C4-2B (cell line): ENCODE data around the gene ZFP42.
"Not testable (repeated sequence)": the region's sequence is repeated elsewhere in the genome, so short reads cannot be mapped to it uniquely, and the experiment has no call there.

Experiments used
- H3K27ac ChIP-seq: fragments of 450-650 bp; 2 replicates; pipeline ENCODE4 v1.5.1; 2017
- ZFX ChIP-seq: fragments of 450-650 bp; IDR thresholded peaks from 2 replicates; pipeline ENCODE4 v1.6.1; 2017
- TF ChIP-seq, protein P1 (sequence below): fragments of 450-650 bp; conservative IDR thresholded peaks from 2 replicates; pipeline ENCODE4 v1.5.1; 2017; ENCODE audit warnings: mild to moderate bottlenecking

The ZFP42 gene

DNA sequence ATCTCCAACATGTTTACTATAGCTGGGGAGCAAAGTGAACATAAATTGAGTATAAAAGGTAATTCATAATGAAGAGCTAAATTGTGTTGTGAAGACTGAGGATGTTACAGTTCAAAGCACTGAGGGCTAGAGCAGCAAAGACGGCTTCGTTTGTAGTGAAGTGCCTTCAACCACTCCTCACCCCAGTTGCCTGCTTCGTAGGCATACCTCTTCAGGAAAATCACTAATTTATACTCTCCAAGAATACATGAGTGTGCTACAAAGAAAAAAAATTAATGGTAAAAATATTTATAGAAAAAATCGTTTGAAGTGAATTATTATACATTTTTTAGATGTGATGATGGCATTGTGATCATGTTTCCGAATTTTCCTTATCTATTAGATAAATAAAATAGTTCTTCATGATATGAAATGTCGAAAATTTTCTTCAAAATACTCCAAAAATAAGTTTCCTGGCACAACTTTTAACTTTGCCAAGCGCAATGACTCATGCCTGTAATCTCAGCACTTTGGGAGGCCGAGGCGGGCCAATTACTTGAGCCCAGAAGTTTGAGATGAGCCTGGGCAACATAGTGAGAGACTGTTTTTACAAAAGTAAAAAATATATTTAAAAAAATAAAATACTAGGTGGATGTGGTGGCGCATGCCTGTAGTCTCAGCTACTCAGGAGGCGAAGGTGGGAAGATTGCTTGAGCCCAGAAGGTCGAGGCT is 41.6 kb downstream of the ZFP42 start:
- no peak for TF ChIP-seq ZFX
- TF ChIP-seq, protein P1, sequence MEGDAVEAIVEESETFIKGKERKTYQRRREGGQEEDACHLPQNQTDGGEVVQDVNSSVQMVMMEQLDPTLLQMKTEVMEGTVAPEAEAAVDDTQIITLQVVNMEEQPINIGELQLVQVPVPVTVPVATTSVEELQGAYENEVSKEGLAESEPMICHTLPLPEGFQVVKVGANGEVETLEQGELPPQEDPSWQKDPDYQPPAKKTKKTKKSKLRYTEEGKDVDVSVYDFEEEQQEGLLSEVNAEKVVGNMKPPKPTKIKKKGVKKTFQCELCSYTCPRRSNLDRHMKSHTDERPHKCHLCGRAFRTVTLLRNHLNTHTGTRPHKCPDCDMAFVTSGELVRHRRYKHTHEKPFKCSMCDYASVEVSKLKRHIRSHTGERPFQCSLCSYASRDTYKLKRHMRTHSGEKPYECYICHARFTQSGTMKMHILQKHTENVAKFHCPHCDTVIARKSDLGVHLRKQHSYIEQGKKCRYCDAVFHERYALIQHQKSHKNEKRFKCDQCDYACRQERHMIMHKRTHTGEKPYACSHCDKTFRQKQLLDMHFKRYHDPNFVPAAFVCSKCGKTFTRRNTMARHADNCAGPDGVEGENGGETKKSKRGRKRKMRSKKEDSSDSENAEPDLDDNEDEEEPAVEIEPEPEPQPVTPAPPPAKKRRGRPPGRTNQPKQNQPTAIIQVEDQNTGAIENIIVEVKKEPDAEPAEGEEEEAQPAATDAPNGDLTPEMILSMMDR = no peak
- no peak overlapping the region for H3K27ac ChIP-seq

- no peak overlapping the region for H3K27ac ChIP-seq
- TF ChIP-seq ZFX = no peak
- TF ChIP-seq, protein P1 = no peak
Observed at GRCh38 chr4:188041721-188042120, 46.1 kb downstream of the ZFP42 start.

GRCh38 chr4:188042191-188042590 is 46.6 kb downstream of the ZFP42 start:
- TF ChIP-seq ZFX = no peak
- TF ChIP-seq, protein P1 = no peak
- no peak overlapping the region for H3K27ac ChIP-seq

DNA sequence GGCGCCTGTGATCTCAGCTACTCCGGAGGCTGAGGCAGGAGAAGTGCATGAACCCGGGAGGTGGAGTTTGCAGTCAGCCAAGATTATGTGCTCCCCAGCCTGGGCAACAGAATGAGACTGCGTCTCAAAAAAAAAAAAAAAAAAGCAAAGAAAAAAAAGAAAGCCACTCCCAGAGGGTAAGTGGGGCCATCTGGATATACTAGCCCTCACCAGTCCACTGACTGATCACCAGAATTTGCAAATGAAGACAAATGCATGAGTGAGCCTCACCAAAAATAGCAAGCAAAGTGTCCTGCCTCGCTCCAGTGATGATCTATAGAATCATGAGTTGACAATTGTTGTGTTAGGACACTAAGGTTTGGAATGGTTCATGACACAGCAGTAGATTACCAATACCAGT is 47.6 kb downstream of the ZFP42 start:
- H3K27ac ChIP-seq = no peak overlapping the region
- TF ChIP-seq, protein P1 = no peak
- no peak for TF ChIP-seq ZFX

GRCh38 chr4:188045461-188045860 is 49.9 kb downstream of the ZFP42 start:
- not testable (repeated sequence) for H3K27ac ChIP-seq

- TF ChIP-seq, protein P1 = no peak
- no peak for TF ChIP-seq ZFX
- H3K27ac ChIP-seq = no peak overlapping the region
Observed at GRCh38 chr4:188046657-188047056, 51.1 kb downstream of the ZFP42 start.

- no peak overlapping the region for H3K27ac ChIP-seq
- TF ChIP-seq ZFX = no peak
- TF ChIP-seq, protein P1 = no peak
Observed at GRCh38 chr4:188053302-188053701, 57.7 kb downstream of the ZFP42 start.
